ENCODE measurements around the gene B3GNT9. TPM values are rescaled to one million over a fixed set of nuclear protein-coding genes. Genes with fewer than 3 reads are reported as not detected.

Gene B3GNT9
- total RNA-seq, 4 donors from 2014 or later, result 52.0 to 103 (median 85.7) TPM

DNA sequence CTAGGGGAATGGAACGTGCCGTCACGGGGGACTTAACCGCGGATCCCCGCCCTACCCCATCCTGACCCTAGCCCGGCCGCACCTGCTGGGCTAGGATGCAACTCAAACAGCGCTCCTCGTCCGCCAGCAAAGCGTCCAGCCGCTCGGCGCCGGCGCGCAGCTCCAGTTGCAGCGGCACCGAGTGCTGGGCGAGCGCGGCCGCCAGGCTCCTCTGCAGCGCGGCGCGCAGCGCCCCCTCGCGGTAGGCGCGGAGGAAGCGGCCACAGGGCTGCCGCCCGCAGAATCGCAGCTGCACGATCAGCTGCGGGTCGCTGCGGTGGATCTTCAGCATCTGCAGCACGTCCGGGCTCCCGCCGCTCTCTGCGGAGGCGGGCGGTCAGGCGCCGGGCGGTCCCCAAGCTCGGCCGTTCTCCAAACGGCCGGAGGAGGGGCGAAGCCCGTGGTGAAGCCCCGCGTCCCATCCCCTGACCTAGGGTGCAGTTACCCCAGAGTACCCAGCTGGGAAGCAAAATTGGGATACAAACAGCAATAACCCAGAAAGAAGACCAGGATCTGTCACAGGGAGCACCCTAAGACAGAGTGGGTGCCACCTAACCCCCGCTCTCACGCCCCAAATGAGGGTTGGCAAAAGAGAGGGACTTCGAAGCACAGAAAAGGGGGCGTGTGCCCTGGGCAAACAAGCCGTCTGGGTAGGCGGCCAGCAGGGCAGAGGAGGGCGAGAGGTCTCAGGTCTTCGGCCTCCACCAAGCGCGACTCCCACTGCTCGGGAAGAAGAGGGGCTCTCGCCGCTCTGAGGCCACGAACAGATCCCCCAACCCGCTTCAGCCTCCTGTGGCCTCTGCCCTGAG, 4.7 kb upstream of the B3GNT9 start:
- DNase-seq, result peak; percentile 79 to 80
- 34 to 51% methylated on average over 15 to 23 of the region's 74 CpGs for WGBS, 2 donors
- Histone ChIP-seq H3K27ac (no peak overlapping the region), H3K9me3 (no peaks in the 10 kb centered on the region), H3K4me1 (peaks cover 25 to 31% of the 10 kb centered on the region in 2 donors), H3K36me3 (no peaks in the 10 kb centered on the region), H3K4me3 (replicated peaks in 1 of 3) (no peak overlapping the region), H3K27me3 (no peaks in the 10 kb centered on the region)
- TF ChIP-seq POLR2A (IDR thresholded peaks at IDR 0.05), result no peak
- TF ChIP-seq, protein P1, sequence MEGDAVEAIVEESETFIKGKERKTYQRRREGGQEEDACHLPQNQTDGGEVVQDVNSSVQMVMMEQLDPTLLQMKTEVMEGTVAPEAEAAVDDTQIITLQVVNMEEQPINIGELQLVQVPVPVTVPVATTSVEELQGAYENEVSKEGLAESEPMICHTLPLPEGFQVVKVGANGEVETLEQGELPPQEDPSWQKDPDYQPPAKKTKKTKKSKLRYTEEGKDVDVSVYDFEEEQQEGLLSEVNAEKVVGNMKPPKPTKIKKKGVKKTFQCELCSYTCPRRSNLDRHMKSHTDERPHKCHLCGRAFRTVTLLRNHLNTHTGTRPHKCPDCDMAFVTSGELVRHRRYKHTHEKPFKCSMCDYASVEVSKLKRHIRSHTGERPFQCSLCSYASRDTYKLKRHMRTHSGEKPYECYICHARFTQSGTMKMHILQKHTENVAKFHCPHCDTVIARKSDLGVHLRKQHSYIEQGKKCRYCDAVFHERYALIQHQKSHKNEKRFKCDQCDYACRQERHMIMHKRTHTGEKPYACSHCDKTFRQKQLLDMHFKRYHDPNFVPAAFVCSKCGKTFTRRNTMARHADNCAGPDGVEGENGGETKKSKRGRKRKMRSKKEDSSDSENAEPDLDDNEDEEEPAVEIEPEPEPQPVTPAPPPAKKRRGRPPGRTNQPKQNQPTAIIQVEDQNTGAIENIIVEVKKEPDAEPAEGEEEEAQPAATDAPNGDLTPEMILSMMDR (IDR thresholded peaks at IDR 0.05), result peak; percentile 33 to 100 (median 98)
- intact Hi-C loops (cut with DNase I), result loop anchor here (2.0 to 10.0 kb wide), 2 partner anchors 51 to 177 kb away; partner anchors contain the start of gene PHAF1

GRCh38 chr16:67154578-67155294, 3.9 kb upstream of the B3GNT9 start:
- Histone ChIP-seq H3K27me3 (no peaks in the 10 kb centered on the region), H3K9me3 (no peaks in the 10 kb centered on the region), H3K36me3 (no peaks in the 10 kb centered on the region), H3K4me3 (replicated peaks in 1 of 3) (no peak overlapping the region), H3K27ac (no peak overlapping the region), H3K4me1 (peaks cover 25 to 38% of the 10 kb centered on the region in 2 donors)
- TF ChIP-seq POLR2A (IDR thresholded peaks at IDR 0.05), result no peak
- TF ChIP-seq, protein P1 (IDR thresholded peaks at IDR 0.05), result no peak
- intact Hi-C loops (cut with DNase I), result loop anchor here (2.0 to 10.0 kb wide), 3 partner anchors 50 to 176 kb away; partner anchors contain the start of genes CBFB and PHAF1
- 51% methylated on average over 35 of the region's 61 CpGs for WGBS, 2 donors
- no peak for DNase-seq

DNA sequence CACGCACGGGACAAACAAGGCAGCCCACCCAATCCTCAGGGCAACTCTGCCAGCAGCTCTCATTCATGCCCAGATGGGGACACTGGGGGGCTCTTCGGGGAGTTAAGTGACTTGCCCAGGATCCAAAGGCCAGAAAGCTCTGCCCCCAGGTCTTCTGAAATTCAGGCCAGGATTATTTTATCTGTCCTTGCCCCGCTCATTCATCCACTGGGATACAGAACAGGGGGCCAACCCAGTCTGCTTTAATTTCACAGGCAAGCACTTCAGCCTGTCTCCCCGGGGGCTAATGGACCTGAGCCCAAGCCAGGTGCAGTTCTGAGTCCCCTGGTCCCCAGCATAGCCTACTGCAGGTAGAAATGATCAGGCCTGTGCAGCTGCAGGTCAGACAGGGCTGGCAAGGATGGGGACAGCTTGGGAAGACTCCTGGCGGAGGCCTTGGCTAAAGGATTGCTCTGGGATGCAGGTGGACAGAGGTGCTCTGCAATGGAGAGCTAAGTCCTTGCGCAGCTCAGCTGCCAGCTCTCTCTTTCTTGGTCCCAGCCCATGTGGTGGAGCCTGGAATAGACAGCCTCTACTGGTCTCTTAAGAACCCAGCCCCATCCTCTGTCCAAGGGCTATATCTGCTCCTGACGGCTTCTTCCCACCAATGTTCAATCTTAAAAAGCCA, 766 bp upstream of the B3GNT9 start:
- Histone ChIP-seq H3K27me3 (no peaks in the 10 kb centered on the region), H3K4me1 (peaks cover 19 to 43% of the 10 kb centered on the region in 2 donors), H3K9me3 (no peaks in the 10 kb centered on the region), H3K36me3 (peaks cover 0 to 7% of the 10 kb centered on the region in 2 donors), H3K4me3 (replicated peaks in 1 of 3) (peak overlapping the region in 1 of 3 donors; percentile 67), H3K27ac (peak overlapping the region in 2 of 3 donors; percentile 83 to 85)
- intact Hi-C loops (cut with DNase I), result loop anchor here (5.0 to 10.0 kb wide), 2 partner anchors 47 to 124 kb away; partner anchors contain the start of genes CBFB and PHAF1
- no peak for DNase-seq
- TF ChIP-seq, protein P1 (IDR thresholded peaks at IDR 0.05), result no peak
- no peak for TF ChIP-seq POLR2A (IDR thresholded peaks at IDR 0.05)
- 52 to 62% methylated on average over 7 to 8 of the region's 8 CpGs for WGBS, 2 donors

DNA sequence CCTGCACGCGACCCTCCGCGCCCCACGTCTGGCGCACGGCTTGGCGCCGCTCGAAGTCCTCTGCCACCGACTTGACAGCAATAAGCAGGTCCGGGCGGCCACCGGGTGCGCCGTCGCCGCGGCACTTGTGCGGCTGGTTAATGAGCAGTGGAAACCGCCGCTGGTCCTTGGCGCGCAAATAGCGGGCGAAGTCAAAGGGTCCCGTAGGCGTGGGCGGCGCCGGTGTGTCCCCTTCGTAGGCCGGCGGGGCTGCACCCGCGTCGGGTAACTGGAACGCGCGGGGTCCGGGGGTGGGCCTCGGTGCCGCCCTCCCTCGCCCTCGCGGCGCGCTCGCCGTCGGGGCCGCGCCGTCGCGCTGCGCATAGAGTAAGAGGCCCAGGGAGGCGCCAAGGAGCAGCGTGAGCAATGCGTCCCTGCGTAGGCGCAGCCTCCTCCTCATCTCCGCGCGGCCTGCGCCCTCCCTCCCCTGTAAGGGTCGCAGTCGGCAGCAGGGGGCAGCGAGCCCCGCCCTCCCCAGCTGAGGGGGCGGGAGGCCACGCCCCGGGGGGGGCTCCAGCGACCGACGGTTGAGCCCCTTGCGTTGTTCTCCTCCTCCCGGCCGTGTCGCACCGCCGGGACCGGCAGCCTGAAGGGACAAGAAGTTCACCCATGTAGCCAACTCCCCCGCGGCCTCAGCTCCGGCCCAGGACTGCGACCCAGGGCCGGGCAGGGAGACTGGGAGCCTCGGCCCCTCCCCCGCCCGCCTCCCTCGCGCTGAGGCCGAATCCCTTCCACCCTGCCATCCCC, 558 bp downstream of the B3GNT9 start:
- DNase-seq, result peak; percentile 52 to 65
- H3K27me3 ChIP-seq, result no peaks in the 10 kb centered on the region
- H3K36me3 ChIP-seq, result peaks cover 6 to 9% of the 10 kb centered on the region in 2 donors
- WGBS, 2 donors, result 3 to 37% methylated on average over 7 to 13 of the region's 94 CpGs
- intact Hi-C loops (cut with DNase I), result loop anchor here (5.0 to 10.0 kb wide), 2 partner anchors 45 to 123 kb away; partner anchors contain the start of genes CBFB and PHAF1
- H3K4me3 ChIP-seq (replicated peaks in 1 of 3), result peak overlapping the region; percentile 60 to 67 (median 61)
- peak overlapping the region; percentile 73 to 85 (median 83) for H3K27ac ChIP-seq
- H3K4me1 ChIP-seq, result peaks cover 14 to 37% of the 10 kb centered on the region in 2 donors
- no peaks in the 10 kb centered on the region for H3K9me3 ChIP-seq
- TF ChIP-seq, protein P1 (IDR thresholded peaks at IDR 0.05), result no peak
- no peak for TF ChIP-seq POLR2A (IDR thresholded peaks at IDR 0.05)
